ENCODE results near the gene STRN3. TPM values are rescaled to one million over a fixed set of nuclear protein-coding genes. Genes with fewer than 3 reads are reported as not detected.
"Not testable (repeated sequence)": the region's sequence is repeated elsewhere in the genome, so short reads cannot be mapped to it uniquely, and the experiment has no call there.

Gene STRN3
- total and polyA plus RNA-seq, 3 experiments from 2014 or later: 4.0 to 20.9 (median 20.0) TPM

- H3K4me3 ChIP-seq (ENCODE audit: low read length); H3K36me3 ChIP-seq (ENCODE audit: insufficient read depth, low read length); H3K27me3 ChIP-seq (ENCODE audit: insufficient read depth, low read length, poor library complexity, severe bottlenecking); H3K9me3 ChIP-seq (ENCODE audit: low read length); H3K9me3 Mint-ChIP-seq; H3K27ac ChIP-seq (ENCODE audit: low read depth, low read length); POLR2A ChIA-PET; H3K27me3 Mint-ChIP-seq; H3K4me3 Mint-ChIP-seq; H3K4me1 ChIP-seq (ENCODE audit: insufficient read depth, low read length); DNase-seq: not testable (repeated sequence)
- CTCF ChIA-PET: interaction anchor here (1.1 kb wide), 1 partner anchor 24 kb away, joined by 3 read pairs; no protein-coding TSS in a partner anchor
- peak overlapping the region in 1 of 8 donors; percentile 79 for H3K27ac Mint-ChIP-seq
- H3K36me3 Mint-ChIP-seq: peaks cover 10 to 45% (median 19%) of the 10 kb centered on the region in 3 donors
- H3K4me1 Mint-ChIP-seq: peaks cover 10 to 33% (median 28%) of the 10 kb centered on the region in 3 donors
Measured at GRCh38 chr14:31004007-31004406, 22.2 kb downstream of the STRN3 start.

GRCh38 chr14:31003284-31003683 is 22.9 kb downstream of the STRN3 start:
- H3K4me3 ChIP-seq (ENCODE audit: low read length): no peak overlapping the region
- Mint-ChIP-seq H3K9me3 (peaks cover 0 to 12% (median 5%) of the 10 kb centered on the region in 5 donors), H3K27ac (peak overlapping the region in 4 of 8 donors; percentile 20 to 78 (median 52)), H3K27me3 (no peaks in the 10 kb centered on the region), H3K36me3 (peaks cover 12 to 51% (median 27%) of the 10 kb centered on the region in 3 donors), H3K4me1 (peaks cover 12 to 33% (median 28%) of the 10 kb centered on the region in 3 donors), H3K4me3 (no peak overlapping the region)
- CTCF ChIA-PET: interaction anchor here (1.1 kb wide), 1 partner anchor 23 kb away, joined by 3 read pairs; no protein-coding TSS in a partner anchor
- no peak overlapping the region for H3K27ac ChIP-seq (ENCODE audit: low read depth, low read length)
- H3K9me3 ChIP-seq (ENCODE audit: low read length): no peaks in the 10 kb centered on the region
- H3K4me1 ChIP-seq (ENCODE audit: insufficient read depth, low read length): no peaks in the 10 kb centered on the region
- POLR2A ChIA-PET: interaction anchor here (0.7 kb wide), 1 partner anchor 11 kb away, joined by 3 read pairs; no protein-coding TSS in a partner anchor
- H3K36me3 ChIP-seq (ENCODE audit: insufficient read depth, low read length): peaks cover 4% of the 10 kb centered on the region
- DNase-seq: no peak
- H3K27me3 ChIP-seq (ENCODE audit: insufficient read depth, low read length, poor library complexity, severe bottlenecking): no peaks in the 10 kb centered on the region

GRCh38 chr14:31001339-31001658 is 24.9 kb downstream of the STRN3 start:
- Histone ChIP-seq H3K36me3 (ENCODE audit: insufficient read depth, low read length) (peaks cover 10% of the 10 kb centered on the region), H3K4me3 (ENCODE audit: low read length) (no peak overlapping the region), H3K4me1 (ENCODE audit: insufficient read depth, low read length) (no peaks in the 10 kb centered on the region), H3K27me3 (ENCODE audit: insufficient read depth, low read length, poor library complexity, severe bottlenecking) (no peaks in the 10 kb centered on the region), H3K9me3 (ENCODE audit: low read length) (no peaks in the 10 kb centered on the region), H3K27ac (ENCODE audit: low read depth, low read length) (no peak overlapping the region)
- ChIA-PET POLR2A (no interaction called here), CTCF (no interaction called here)
- peak overlapping the region in 2 of 8 donors; percentile 48 to 62 for H3K27ac Mint-ChIP-seq
- H3K4me1 Mint-ChIP-seq: peaks cover 21 to 43% (median 39%) of the 10 kb centered on the region in 3 donors
- H3K36me3 Mint-ChIP-seq: peaks cover 23 to 56% (median 37%) of the 10 kb centered on the region in 3 donors
- H3K4me3 Mint-ChIP-seq: no peak overlapping the region
- no peaks in the 10 kb centered on the region for H3K27me3 Mint-ChIP-seq
- no peak for DNase-seq
- H3K9me3 Mint-ChIP-seq: peaks cover 0 to 15% (median 9%) of the 10 kb centered on the region in 5 donors

- ChIA-PET POLR2A (interaction anchor here (0.6 kb wide), 1 partner anchor 10 kb away, joined by 3 read pairs; no protein-coding TSS in a partner anchor), CTCF (no interaction called here)
- Mint-ChIP-seq H3K27ac (peak overlapping the region in 1 of 8 donors; percentile 48), H3K4me3 (no peak overlapping the region), H3K9me3 (peaks cover 0 to 15% (median 9%) of the 10 kb centered on the region in 5 donors), H3K27me3 (no peaks in the 10 kb centered on the region), H3K4me1 (peaks cover 24 to 48% (median 44%) of the 10 kb centered on the region in 3 donors), H3K36me3 (peaks cover 23 to 53% (median 37%) of the 10 kb centered on the region in 3 donors)
- peaks cover 10% of the 10 kb centered on the region for H3K36me3 ChIP-seq (ENCODE audit: insufficient read depth, low read length)
- H3K4me1 ChIP-seq (ENCODE audit: insufficient read depth, low read length): no peaks in the 10 kb centered on the region
- no peak overlapping the region for H3K4me3 ChIP-seq (ENCODE audit: low read length)
- DNase-seq: no peak
- H3K27me3 ChIP-seq (ENCODE audit: insufficient read depth, low read length, poor library complexity, severe bottlenecking): no peaks in the 10 kb centered on the region
- no peak overlapping the region for H3K27ac ChIP-seq (ENCODE audit: low read depth, low read length)
- H3K9me3 ChIP-seq (ENCODE audit: low read length): no peaks in the 10 kb centered on the region
Measured at GRCh38 chr14:31000629-31001338, 25.4 kb downstream of the STRN3 start.

GRCh38 chr14:30999038-30999773 is 27.0 kb downstream of the STRN3 start:
- H3K4me3 ChIP-seq (ENCODE audit: low read length): no peak overlapping the region
- ChIA-PET POLR2A (no interaction called here), CTCF (interaction anchor here (1.5 kb wide), 1 partner anchor 18 kb away, joined by 7 read pairs; no protein-coding TSS in a partner anchor)
- H3K9me3 Mint-ChIP-seq: peaks cover 0 to 15% (median 9%) of the 10 kb centered on the region in 5 donors
- no peaks in the 10 kb centered on the region for H3K9me3 ChIP-seq (ENCODE audit: low read length)
- no peaks in the 10 kb centered on the region for H3K27me3 Mint-ChIP-seq
- no peaks in the 10 kb centered on the region for H3K4me1 ChIP-seq (ENCODE audit: insufficient read depth, low read length)
- peaks cover 10% of the 10 kb centered on the region for H3K36me3 ChIP-seq (ENCODE audit: insufficient read depth, low read length)
- H3K4me3 Mint-ChIP-seq: no peak overlapping the region
- no peak overlapping the region for H3K27ac Mint-ChIP-seq
- H3K4me1 Mint-ChIP-seq: peaks cover 34 to 58% (median 55%) of the 10 kb centered on the region in 3 donors
- no peak for DNase-seq
- peaks cover 23 to 43% (median 37%) of the 10 kb centered on the region in 3 donors for H3K36me3 Mint-ChIP-seq
- H3K27ac ChIP-seq (ENCODE audit: low read depth, low read length): no peak overlapping the region
- H3K27me3 ChIP-seq (ENCODE audit: insufficient read depth, low read length, poor library complexity, severe bottlenecking): no peaks in the 10 kb centered on the region

- Histone ChIP-seq H3K36me3 (ENCODE audit: insufficient read depth, low read length) (peaks cover 10% of the 10 kb centered on the region), H3K4me3 (ENCODE audit: low read length) (no peak overlapping the region), H3K4me1 (ENCODE audit: insufficient read depth, low read length) (no peaks in the 10 kb centered on the region), H3K9me3 (ENCODE audit: low read length) (no peaks in the 10 kb centered on the region), H3K27ac (ENCODE audit: low read depth, low read length) (no peak overlapping the region), H3K27me3 (ENCODE audit: insufficient read depth, low read length, poor library complexity, severe bottlenecking) (no peaks in the 10 kb centered on the region)
- Mint-ChIP-seq H3K36me3 (peaks cover 23 to 40% (median 37%) of the 10 kb centered on the region in 3 donors), H3K27ac (peak overlapping the region in 1 of 8 donors; percentile 14), H3K27me3 (no peaks in the 10 kb centered on the region), H3K4me1 (peaks cover 33 to 56% (median 54%) of the 10 kb centered on the region in 3 donors), H3K9me3 (peaks cover 0 to 15% (median 9%) of the 10 kb centered on the region in 5 donors), H3K4me3 (no peak overlapping the region)
- POLR2A ChIA-PET: no interaction called here
- CTCF ChIA-PET: interaction anchor here (1.5 kb wide), 1 partner anchor 17 kb away, joined by 7 read pairs; no protein-coding TSS in a partner anchor
- no peak for DNase-seq
Measured at GRCh38 chr14:30998100-30998706, 28.0 kb downstream of the STRN3 start.

- Mint-ChIP-seq H3K4me1 (peaks cover 30 to 57% (median 49%) of the 10 kb centered on the region in 3 donors), H3K4me3 (no peak overlapping the region), H3K27me3 (no peaks in the 10 kb centered on the region), H3K9me3 (peaks cover 0 to 15% (median 9%) of the 10 kb centered on the region in 5 donors), H3K36me3 (peaks cover 22 to 35% (median 34%) of the 10 kb centered on the region in 3 donors), H3K27ac (peak overlapping the region in 1 of 8 donors; percentile 54)
- POLR2A ChIA-PET: no interaction called here
- CTCF ChIA-PET: no interaction called here
- Histone ChIP-seq H3K9me3 (ENCODE audit: low read length) (no peaks in the 10 kb centered on the region), H3K4me1 (ENCODE audit: insufficient read depth, low read length) (no peaks in the 10 kb centered on the region), H3K36me3 (ENCODE audit: insufficient read depth, low read length) (peaks cover 10% of the 10 kb centered on the region), H3K27ac (ENCODE audit: low read depth, low read length) (no peak overlapping the region), H3K27me3 (ENCODE audit: insufficient read depth, low read length, poor library complexity, severe bottlenecking) (no peaks in the 10 kb centered on the region), H3K4me3 (ENCODE audit: low read length) (no peak overlapping the region)
- DNase-seq: no peak
Measured at GRCh38 chr14:30996892-30997659, 29.1 kb downstream of the STRN3 start.

All from CD8-positive, alpha-beta memory T cell (primary cell).